GM18520 (cell line): ENCODE measurements around the gene ZNF232.
"Not testable (repeated sequence)": the region's sequence is repeated elsewhere in the genome, so short reads cannot be mapped to it uniquely, and the experiment has no call there.

Experiments
- ATAC-seq: cut with Tn5 transposase; IDR thresholded peaks from one replicate; pipeline ENCODE4 v1.9.1; 2021; ENCODE audit not compliant: unreplicated experiment

Gene ZNF232

GRCh38 chr17:5099271-5099670 is 12.4 kb downstream of the ZNF232 start:
- no peak for ATAC-seq

GRCh38 chr17:5097101-5097834 is 14.4 kb downstream of the ZNF232 start:
- ATAC-seq, result no peak

DNA sequence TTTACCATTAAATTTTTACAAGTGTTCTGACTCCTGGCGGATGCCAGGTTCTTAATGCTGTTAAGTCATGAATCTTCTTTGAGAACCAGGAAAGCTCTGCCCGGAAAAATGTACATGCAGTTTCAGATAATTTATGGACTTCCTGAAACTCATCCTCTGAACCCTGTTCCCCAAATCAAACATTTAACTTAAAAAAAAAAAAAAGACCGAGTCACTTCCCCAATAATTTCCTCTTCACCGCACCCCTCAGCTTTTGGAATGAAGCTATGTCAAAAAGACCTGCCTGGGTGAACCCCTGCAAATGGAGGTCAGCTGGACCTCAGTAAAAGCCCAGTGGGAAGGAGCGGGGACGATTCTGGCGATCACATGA is 15.0 kb downstream of the ZNF232 start:
- no peak for ATAC-seq

DNA sequence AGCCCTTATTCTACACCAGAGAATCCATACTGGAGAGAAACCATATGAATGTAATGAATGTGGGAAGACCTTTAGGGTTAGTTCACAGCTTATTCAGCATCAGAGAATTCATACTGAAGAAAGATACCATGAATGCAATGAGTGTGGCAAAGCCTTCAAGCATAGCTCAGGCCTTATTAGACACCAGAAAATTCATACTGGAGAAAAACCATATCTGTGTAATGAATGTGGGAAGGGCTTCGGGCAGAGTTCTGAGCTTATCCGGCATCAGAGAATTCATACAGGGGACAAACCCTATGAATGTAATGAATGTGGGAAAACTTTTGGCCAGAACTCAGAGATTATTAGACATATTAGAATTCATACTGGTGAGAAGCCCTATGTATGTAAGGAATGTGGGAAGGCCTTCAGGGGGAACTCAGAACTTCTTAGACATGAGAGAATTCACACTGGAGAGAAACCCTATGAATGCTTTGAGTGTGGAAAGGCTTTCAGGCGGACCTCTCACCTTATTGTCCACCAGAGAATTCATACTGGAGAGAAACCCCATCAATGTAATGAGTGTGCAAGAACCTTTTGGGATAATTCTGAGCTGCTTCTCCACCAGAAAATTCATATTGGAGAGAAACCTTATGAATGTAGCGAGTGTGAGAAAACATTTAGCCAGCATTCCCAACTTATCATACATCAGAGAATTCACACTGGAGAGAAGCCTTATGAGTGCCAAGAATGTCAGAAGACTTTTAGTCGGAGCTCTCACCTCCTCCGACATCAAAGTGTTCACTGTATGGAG is 19.3 kb downstream of the ZNF232 start:
- ATAC-seq, result no peak

DNA sequence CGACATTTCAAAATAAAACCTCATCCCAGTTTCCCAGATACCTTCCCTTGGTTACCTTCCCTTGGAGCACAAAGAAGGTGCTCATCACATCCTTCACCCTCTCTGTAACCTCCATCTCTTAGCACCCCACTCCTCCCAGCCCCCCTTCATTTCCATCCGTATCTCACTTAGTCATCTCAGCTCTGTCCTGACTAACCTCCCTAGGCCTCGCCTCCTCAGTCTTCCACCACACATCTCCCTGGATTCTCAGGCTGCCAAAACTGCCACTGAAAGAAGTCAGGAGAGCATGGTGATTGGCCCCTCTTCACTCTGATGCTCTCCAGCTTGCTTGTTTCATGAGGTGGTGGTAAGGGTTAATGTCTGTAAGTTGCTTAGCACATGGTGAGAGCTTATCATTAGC is 31.1 kb downstream of the ZNF232 start:
- no peak for ATAC-seq

GRCh38 chr17:5078106-5079028 is 33.3 kb downstream of the ZNF232 start, which contains the start of gene ZFP3:
TSS of gene ZFP3 (plus strand) at chr17:5078467. CDS start at chr17:5091505, 13,038 bp downstream.
- ATAC-seq, result peak; percentile 46

GRCh38 chr17:5077781-5078105 is 33.9 kb downstream of the ZNF232 start:
- ATAC-seq, result no peak

DNA sequence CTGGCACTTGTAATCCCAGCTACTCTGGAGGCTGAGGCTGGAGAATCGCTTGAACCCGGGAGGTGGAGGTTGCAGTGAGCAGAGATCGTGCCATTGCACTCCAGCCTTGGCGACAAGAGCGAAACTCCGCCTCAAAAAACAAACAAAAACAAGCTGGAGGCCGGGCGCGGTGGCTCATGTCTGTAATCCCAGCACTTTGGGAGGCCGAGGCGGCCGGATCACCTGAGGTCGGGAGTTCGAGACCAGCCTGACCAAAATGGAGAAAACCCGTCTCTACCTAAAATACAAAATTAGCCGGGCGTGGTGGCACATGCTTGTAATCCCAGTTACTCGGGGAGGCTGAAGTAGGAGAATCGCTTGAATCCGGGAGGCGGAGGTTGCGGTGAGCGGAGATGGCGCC is 34.4 kb downstream of the ZNF232 start:
- ATAC-seq, result not testable (repeated sequence)

GRCh38 chr17:5075472-5075871 is 36.2 kb downstream of the ZNF232 start:
- ATAC-seq, result not testable (repeated sequence)

- ATAC-seq, result no peak
Measured at GRCh38 chr17:5069724-5070123, 42.0 kb downstream of the ZNF232 start.

GRCh38 chr17:5068236-5068635 is 43.4 kb downstream of the ZNF232 start:
- ATAC-seq, result no peak

- no peak for ATAC-seq
Measured at GRCh38 chr17:5065227-5065744, 46.4 kb downstream of the ZNF232 start.
